A549 (cell line): Measurements from ENCODE around the gene C6orf163. TPM values are rescaled to one million over a fixed set of nuclear protein-coding genes. Genes with fewer than 3 reads are reported as not detected.

ENCODE experiments used
- ATAC-seq, 2 experiments: fragments of 200-7000 bp in 1 of 2; fragments of >200 bp in 1 of 2; cut with Nextera tagmentation in 1 of 2; cut with Tn5 transposase in 1 of 2; 3 replicates each; pipeline versions ENCODE4 v1.8.0 to v1.9.1; 2018 to 2020; ENCODE audit warnings: mild to moderate bottlenecking in 1 of 2, moderate library complexity in 1 of 2
- CTCF ChIA-PET: fragments of 300-600 bp; sonication (Branson Sonifier 250); formaldehyde crosslinking; extraction: SDS; loops from one replicate; lab custom pipeline; 2021; ENCODE audit warnings: antibody characterized with exemption, inconsistent platforms; lab: Yijun Ruan, JAX
- POLR2A ChIA-PET: fragments of 350-600 bp; formaldehyde crosslinking; extraction: SDS; loops from one replicate; lab custom pipeline; 2021; ENCODE audit warnings: antibody characterized with exemption, inconsistent platforms; lab: Yijun Ruan, JAX
- DNase-seq, 2 experiments: peaks; one replicate each; pipeline versions ENCODE4 v3.0.0 to v3.0.0-alpha.2; 2011 to 2016; ENCODE audit warnings: low read depth in 1 of 2, low spot score in 1 of 2
- FAIRE-seq: peaks from 2 replicates; lab custom pipeline; 2011; peaks lifted over from hg19 to GRCh38; lab: Jason Lieb, UNC
- H3K27ac ChIP-seq, 2 experiments: fragments of >200 bp; sonication (Bioruptor Twin); formaldehyde crosslinking; 3 replicates each; pipeline ENCODE4 v1.5.1; 2016 to 2017
- H3K4me1 ChIP-seq: fragments of >200 bp; sonication (Bioruptor Twin); formaldehyde crosslinking; 3 replicates; pipeline ENCODE4 v1.6.1; 2016
- H3K4me2 ChIP-seq: fragments of >200 bp; sonication (Bioruptor Twin); formaldehyde crosslinking; 3 replicates; pipeline ENCODE4 v1.6.1; 2016
- H3K4me3 ChIP-seq: fragments of >200 bp; sonication (Bioruptor Twin); formaldehyde crosslinking; 3 replicates; pipeline ENCODE4 v1.5.1; 2016
- H3K9me3 ChIP-seq: fragments of >200 bp; sonication (Bioruptor Twin); formaldehyde crosslinking; 3 replicates; pipeline ENCODE4 v1.6.1; 2016
- BHLHE40 ChIP-seq: IDR thresholded peaks from 2 replicates; pipeline ENCODE4 v1.6.1; 2012; ENCODE audit warnings: low read depth, low read length, inconsistent platforms
- CBX2 ChIP-seq: fragments of 200-600 bp; sonication (generic); IDR thresholded peaks from 2 replicates; pipeline ENCODE4 v1.6.1; 2016; ENCODE audit warnings: low read depth, mild to moderate bottlenecking, borderline replicate concordance
- CBX8 ChIP-seq: fragments of 200-600 bp; sonication (generic); IDR thresholded peaks from 2 replicates; pipeline ENCODE4 v1.6.1; 2016
- CEBPB ChIP-seq, 2 experiments: fragments of >200 bp in 1 of 2; sonication (Bioruptor Twin) in 1 of 2; formaldehyde crosslinking in 1 of 2; IDR thresholded peaks; 2 replicates each; pipeline ENCODE4 v1.6.1; 2012 to 2016
- CHD2 ChIP-seq: fragments of 150-350 bp; IDR thresholded peaks from 2 replicates; pipeline ENCODE4 v1.6.1; 2014; ENCODE audit warnings: low read length; ENCODE audit not compliant: partially characterized antibody
- CHD4 ChIP-seq: fragments of 200-600 bp; sonication (generic); IDR thresholded peaks from 2 replicates; pipeline ENCODE4 v1.6.1; 2016; ENCODE audit warnings: antibody characterized with exemption, mild to moderate bottlenecking, borderline replicate concordance
- CTCF ChIP-seq: fragments of >200 bp; sonication (Bioruptor Twin); formaldehyde crosslinking; IDR thresholded peaks from 3 replicates; pipeline ENCODE4 v1.5.1; 2016
- EHMT2 ChIP-seq: fragments of 200-600 bp; sonication (generic); IDR thresholded peaks from 2 replicates; pipeline ENCODE4 v1.6.1; 2016; ENCODE audit warnings: antibody characterized with exemption, low read depth, mild to moderate bottlenecking, moderate library complexity
- ELK1 ChIP-seq: fragments of 150-350 bp; IDR thresholded peaks from 2 replicates; pipeline ENCODE4 v1.6.1; 2014; ENCODE audit warnings: low read depth, mild to moderate bottlenecking, low read length
- EP300 ChIP-seq, 2 experiments: fragments of >200 bp; sonication (Bioruptor Twin); formaldehyde crosslinking; IDR thresholded peaks; 2 replicates in 1 of 2; 3 replicates in 1 of 2; pipeline ENCODE4 v1.6.1; 2016 to 2017
- ESRRA ChIP-seq: fragments of 150-350 bp; IDR thresholded peaks from 2 replicates; pipeline ENCODE4 v1.6.1; 2014; ENCODE audit warnings: mild to moderate bottlenecking, low read length, borderline replicate concordance
- FOSB ChIP-seq: fragments of 250-450 bp; sonication (Bioruptor Pico); IDR thresholded peaks from 2 replicates; pipeline ENCODE4 v1.5.0; 2020; ENCODE audit warnings: mild to moderate bottlenecking, moderate library complexity
- FOSL2 ChIP-seq, 2 experiments: fragments of 450-650 bp in 1 of 2; fragments of >200 bp in 1 of 2; sonication (Bioruptor Twin) in 1 of 2; formaldehyde crosslinking; IDR thresholded peaks; 2 replicates each; pipeline versions ENCODE4 v1.5.0 to v1.6.1; 2016 to 2020; ENCODE audit warnings: mild to moderate bottlenecking in 1 of 2, moderate library complexity in 1 of 2
- GATA3 ChIP-seq: IDR thresholded peaks from 2 replicates; pipeline ENCODE4 v1.6.1; 2012; ENCODE audit warnings: borderline replicate concordance
- HDAC2 ChIP-seq: fragments of 200-600 bp; sonication (generic); IDR thresholded peaks from 2 replicates; pipeline ENCODE4 v1.6.1; 2016
- HES2 ChIP-seq: fragments of >200 bp; sonication (Bioruptor Twin); formaldehyde crosslinking; IDR thresholded peaks from 2 replicates; pipeline ENCODE4 v1.6.1; 2016
- JUN ChIP-seq, 2 experiments: fragments of >200 bp; sonication (Bioruptor Twin); formaldehyde crosslinking; IDR thresholded peaks; 2 replicates in 1 of 2; 3 replicates in 1 of 2; pipeline ENCODE4 v1.6.1; 2016 to 2017
- KDM1A ChIP-seq: fragments of 200-600 bp; sonication (generic); IDR thresholded peaks from 2 replicates; pipeline ENCODE4 v1.6.1; 2016; ENCODE audit warnings: low read depth, mild to moderate bottlenecking
- MAZ ChIP-seq: fragments of 150-350 bp; IDR thresholded peaks from 2 replicates; pipeline ENCODE4 v1.6.1; 2014; ENCODE audit warnings: antibody characterized with exemption, low read depth, low read length, borderline replicate concordance
- NFE2L2 ChIP-seq: fragments of 150-350 bp; conservative IDR thresholded peaks from 2 replicates; pipeline ENCODE4 v1.6.1; 2014; ENCODE audit warnings: low read length
- NPAS2 ChIP-seq: fragments of 250-450 bp; sonication (Bioruptor Pico); IDR thresholded peaks from 2 replicates; pipeline ENCODE4 v1.8.0; 2022; ENCODE audit warnings: mild to moderate bottlenecking, moderate library complexity, borderline replicate concordance
- NR3C1 ChIP-seq: fragments of >200 bp; sonication (Bioruptor Twin); formaldehyde crosslinking; IDR thresholded peaks from 3 replicates; pipeline ENCODE4 v1.6.1; 2017
- PBX3 ChIP-seq: IDR thresholded peaks from 2 replicates; pipeline ENCODE4 v1.6.1; 2012
- RARB ChIP-seq: fragments of 250-450 bp; sonication (Bioruptor Pico); IDR thresholded peaks from 2 replicates; pipeline ENCODE4 v1.8.0; 2021; ENCODE audit warnings: mild to moderate bottlenecking, moderate library complexity
- RNF2 ChIP-seq: fragments of 200-600 bp; sonication (generic); IDR thresholded peaks from 2 replicates; pipeline ENCODE4 v1.6.1; 2016; ENCODE audit warnings: low read depth, mild to moderate bottlenecking, antibody characterized with exemption, moderate library complexity, borderline replicate concordance
- SMC3 ChIP-seq: fragments of >200 bp; sonication (Bioruptor Twin); formaldehyde crosslinking; IDR thresholded peaks from 3 replicates; pipeline ENCODE4 v1.6.1; 2018; ENCODE audit warnings: inconsistent platforms
- SREBF2 ChIP-seq: fragments of 450-650 bp; IDR thresholded peaks from 2 replicates; pipeline ENCODE4 v1.6.1; 2014; ENCODE audit warnings: mild to moderate bottlenecking, moderate library complexity
- ZC3H11A ChIP-seq: fragments of 450-650 bp; IDR thresholded peaks from 2 replicates; pipeline ENCODE4 v1.6.1; 2014; ENCODE audit warnings: antibody characterized with exemption, mild to moderate bottlenecking
- WGBS: methylation state at CpG from one replicate; pipeline ENCODE4 v1.1.6; 2017; ENCODE audit errors: missing lambda C conversion rate; 5-methylcytosine and 5-hydroxymethylcytosine counted together
- polyA plus RNA-seq, 4 experiments: library from polyadenylated mRNA; depleted of rRNA in 3 of 4; stranded (reverse); fragments of >200 nt; fragmentation: RNase III in 1 of 4; extraction: RNeasy Plus Mini Kit Qiagen cat#74134 plus additional on column Dnase treatment in 1 of 4; gene quantifications; 2 replicates in 3 of 4; 3 replicates in 1 of 4; pipeline ENCODE4 v1.2.3, GENCODE V29; 2011 to 2017

C6orf163 gene
- polyA plus RNA-seq, 2 of the 4 experiments (the other 2 are of a cell fraction): 0.39 to 0.44 TPM

- ATAC-seq (no peak), DNase-seq (no peak), FAIRE-seq (no peak)
- WGBS: 100% methylated on average over 1 of the region's 1 CpG
- no peak overlapping the region for H3K27ac ChIP-seq
- H3K4me3 ChIP-seq: no peak overlapping the region
- ChIA-PET CTCF (interaction anchor here (1.5 to 1.7 kb wide), 2 partner anchors 19 to 20 kb away, joined by 4 to 6 read pairs; no protein-coding TSS in a partner anchor), POLR2A (no interaction called here)
- no peak for TF ChIP-seq CBX2
- TF ChIP-seq MAZ: no peak
- TF ChIP-seq FOSB: no peak
- TF ChIP-seq SREBF2: no peak
- TF ChIP-seq ZC3H11A: no peak
- TF ChIP-seq ESRRA: no peak
- TF ChIP-seq CHD2: no peak
- no peak for TF ChIP-seq ELK1
- TF ChIP-seq RNF2: no peak
- no peak for TF ChIP-seq EP300 (IDR thresholded peaks at IDR 0.05)
- no peak for TF ChIP-seq JUN (IDR thresholded peaks at IDR 0.05)
- TF ChIP-seq NR3C1: no peak
- no peak for TF ChIP-seq SMC3
- TF ChIP-seq CHD4: no peak
- TF ChIP-seq CEBPB (IDR thresholded peaks at IDR 0.05): no peak
- no peak for TF ChIP-seq CBX8
- TF ChIP-seq NFE2L2: no peak
- TF ChIP-seq KDM1A: no peak
- TF ChIP-seq HES2: no peak
- no peak for TF ChIP-seq BHLHE40
- H3K4me2 ChIP-seq: no peak overlapping the region
- no peaks in the 10 kb centered on the region for H3K4me1 ChIP-seq
- H3K9me3 ChIP-seq: no peaks in the 10 kb centered on the region
Measured at GRCh38 chr6:87341899-87342298, 2.7 kb upstream of the C6orf163 start.

GRCh38 chr6:87342829-87343228 is 1.8 kb upstream of the C6orf163 start:
- DNase-seq (no peak), ATAC-seq (no peak), FAIRE-seq (no peak)
- H3K4me3 ChIP-seq: no peak overlapping the region
- POLR2A ChIA-PET: no interaction called here
- TF ChIP-seq RARB (CRISPR knock-in tag) (no peak), CBX2 (no peak), CEBPB (IDR thresholded peaks at IDR 0.05) (no peak), SMC3 (no peak), MAZ (no peak), FOSL2 (IDR thresholded peaks at IDR 0.05) (no peak), FOSL2 (CRISPR knock-in tag; IDR thresholded peaks at IDR 0.05) (no peak), PBX3 (no peak), GATA3 (no peak), EP300 (IDR thresholded peaks at IDR 0.05) (no peak), CTCF (no peak), NPAS2 (CRISPR knock-in tag) (no peak), EHMT2 (no peak), HDAC2 (no peak)
- TF ChIP-seq, all 56 proteins: peak for 0
- CTCF ChIA-PET: interaction anchor here (1.5 to 1.7 kb wide), 2 partner anchors 20 to 21 kb away, joined by 4 to 6 read pairs; no protein-coding TSS in a partner anchor
- no peaks in the 10 kb centered on the region for H3K4me1 ChIP-seq
- H3K4me2 ChIP-seq: no peak overlapping the region
- no peak overlapping the region for H3K27ac ChIP-seq
- no peaks in the 10 kb centered on the region for H3K9me3 ChIP-seq
